Vagina (tissue), 2 donors: ENCODE data around the gene CLIC2. TPM values are rescaled to one million over a fixed set of nuclear protein-coding genes. Genes with fewer than 3 reads are reported as not detected.

Experiments used
- DNase-seq, 2 donors: peaks; one replicate each; pipeline ENCODE4 v3.0.0-alpha.2; 2017; ENCODE audit errors: extremely low spot score in 2 of 2
- H3K27ac ChIP-seq: fragments of 200-600 bp; sonication (generic); one replicate; pipeline ENCODE4 v1.5.1; 2019
- H3K27me3 ChIP-seq: fragments of 200-600 bp; sonication (generic); one replicate; pipeline ENCODE4 v1.5.1; 2019
- H3K36me3 ChIP-seq, 2 donors: fragments of 200-600 bp; sonication (generic); one replicate each; pipeline ENCODE4 v1.5.1; 2017 to 2019
- H3K4me1 ChIP-seq: fragments of 200-600 bp; sonication (generic); one replicate; pipeline ENCODE4 v1.5.1; 2019
- H3K4me3 ChIP-seq, 2 donors: fragments of 200-600 bp; sonication (generic); 1 replicate in 1 of 2; 2 replicates in 1 of 2; pipeline ENCODE4 v1.5.1; 2016 to 2019
- H3K9me3 ChIP-seq: fragments of 200-600 bp; sonication (generic); one replicate; pipeline ENCODE4 v1.5.1; 2019
- CTCF ChIP-seq, 3 experiments: fragments of 450-650 bp in 2 of 3; fragments of 200-600 bp in 1 of 3; sonication (generic) in 1 of 3; IDR thresholded peaks; one replicate each; pipeline ENCODE4 v1.5.1; 2017 to 2019; ENCODE audit warnings: antibody characterized with exemption in 3 of 3, mild to moderate bottlenecking in 2 of 3, moderate library complexity in 2 of 3
- POLR2A ChIP-seq, 2 donors: fragments of 450-650 bp; IDR thresholded peaks; one replicate each; pipeline ENCODE4 v1.6.1; 2017; ENCODE audit warnings: antibody characterized with exemption in 2 of 2, mild to moderate bottlenecking in 2 of 2, moderate library complexity in 2 of 2
- POLR2AphosphoS5 ChIP-seq, 2 donors: sonication (generic); formaldehyde crosslinking; IDR thresholded peaks; one replicate each; pipeline ENCODE4 v1.9.0; 2017; ENCODE audit warnings: antibody characterized with exemption in 2 of 2, mild to moderate bottlenecking in 2 of 2, low read depth in 1 of 2; ENCODE audit not compliant: insufficient read depth in 1 of 2
- intact Hi-C: fragments of 100-400 bp; cut with DNase I; formaldehyde crosslinking; loops from one replicate; pipeline ENCODE4 v1.15.1; 2023
- total RNA-seq: library from RNA; depleted of rRNA; stranded (reverse); fragments of >200 nt; gene quantifications from one replicate; pipeline ENCODE4 v1.2.3, GENCODE V29; 2016

Gene CLIC2
- total RNA-seq, 1 donor from 2014 or later: 15.5 TPM

- Histone ChIP-seq H3K36me3 (no peaks in the 10 kb centered on the region), H3K4me3 (no peak overlapping the region), H3K9me3 (no peaks in the 10 kb centered on the region), H3K27ac (no peak overlapping the region), H3K27me3 (no peaks in the 10 kb centered on the region), H3K4me1 (no peaks in the 10 kb centered on the region)
- TF ChIP-seq CTCF (IDR thresholded peaks at IDR 0.05) (no peak), POLR2A (IDR thresholded peaks at IDR 0.05) (no peak), POLR2AphosphoS5 (IDR thresholded peaks at IDR 0.05; ENCODE audit: insufficient read depth in 1 of 2, low read depth in 1 of 2) (no peak)
- intact Hi-C loops: no loop called here
- DNase-seq: no peak
These were observed 86.9 kb downstream of the CLIC2 start for GRCh38 chrX:155247497-155247896.

GRCh38 chrX:155246748-155247147 is 87.7 kb downstream of the CLIC2 start:
- Histone ChIP-seq H3K4me3 (no peak overlapping the region), H3K9me3 (no peaks in the 10 kb centered on the region), H3K27ac (no peak overlapping the region), H3K36me3 (no peaks in the 10 kb centered on the region), H3K4me1 (no peaks in the 10 kb centered on the region), H3K27me3 (no peaks in the 10 kb centered on the region)
- no peak for DNase-seq
- intact Hi-C loops: no loop called here
- no peak for TF ChIP-seq CTCF (IDR thresholded peaks at IDR 0.05)
- no peak for TF ChIP-seq POLR2AphosphoS5 (IDR thresholded peaks at IDR 0.05; ENCODE audit: insufficient read depth in 1 of 2, low read depth in 1 of 2)
- no peak for TF ChIP-seq POLR2A (IDR thresholded peaks at IDR 0.05)

- no peak for DNase-seq
- H3K36me3 ChIP-seq: no peaks in the 10 kb centered on the region
- no peak overlapping the region for H3K4me3 ChIP-seq
- no peak overlapping the region for H3K27ac ChIP-seq
- TF ChIP-seq POLR2AphosphoS5 (IDR thresholded peaks at IDR 0.05; ENCODE audit: insufficient read depth in 1 of 2, low read depth in 1 of 2) (no peak), CTCF (IDR thresholded peaks at IDR 0.05) (no peak), POLR2A (IDR thresholded peaks at IDR 0.05) (no peak)
- no peaks in the 10 kb centered on the region for H3K9me3 ChIP-seq
- no peaks in the 10 kb centered on the region for H3K4me1 ChIP-seq
- H3K27me3 ChIP-seq: no peaks in the 10 kb centered on the region
- intact Hi-C loops: no loop called here
These were observed 92.1 kb downstream of the CLIC2 start for GRCh38 chrX:155242300-155242699.

- DNase-seq: no peak
- intact Hi-C loops: no loop called here
- Histone ChIP-seq H3K4me1 (no peaks in the 10 kb centered on the region), H3K27me3 (no peaks in the 10 kb centered on the region), H3K4me3 (no peak overlapping the region), H3K9me3 (no peaks in the 10 kb centered on the region), H3K36me3 (no peaks in the 10 kb centered on the region), H3K27ac (no peak overlapping the region)
- TF ChIP-seq POLR2A (IDR thresholded peaks at IDR 0.05): no peak
- TF ChIP-seq POLR2AphosphoS5 (IDR thresholded peaks at IDR 0.05; ENCODE audit: insufficient read depth in 1 of 2, low read depth in 1 of 2): no peak
- no peak for TF ChIP-seq CTCF (IDR thresholded peaks at IDR 0.05)
These were observed 96.7 kb downstream of the CLIC2 start for GRCh38 chrX:155237719-155238118.

- Histone ChIP-seq H3K27ac (no peak overlapping the region), H3K27me3 (no peaks in the 10 kb centered on the region), H3K4me3 (no peak overlapping the region), H3K4me1 (no peaks in the 10 kb centered on the region), H3K36me3 (no peaks in the 10 kb centered on the region), H3K9me3 (no peaks in the 10 kb centered on the region)
- DNase-seq: no peak
- no peak for TF ChIP-seq POLR2A (IDR thresholded peaks at IDR 0.05)
- intact Hi-C loops: no loop called here
These were observed 98.5 kb downstream of the CLIC2 start for GRCh38 chrX:155235891-155236290.

- no peaks in the 10 kb centered on the region for H3K4me1 ChIP-seq
- TF ChIP-seq POLR2AphosphoS5 (IDR thresholded peaks at IDR 0.05; ENCODE audit: insufficient read depth in 1 of 2, low read depth in 1 of 2) (no peak), CTCF (IDR thresholded peaks at IDR 0.05) (no peak), POLR2A (IDR thresholded peaks at IDR 0.05) (no peak)
- no peak overlapping the region for H3K4me3 ChIP-seq
- H3K9me3 ChIP-seq: no peaks in the 10 kb centered on the region
- intact Hi-C loops: no loop called here
- peaks cover 0 to 12% of the 10 kb centered on the region in 2 donors for H3K36me3 ChIP-seq
- H3K27ac ChIP-seq: no peak overlapping the region
- no peaks in the 10 kb centered on the region for H3K27me3 ChIP-seq
- no peak for DNase-seq
These were observed 103.3 kb downstream of the CLIC2 start for GRCh38 chrX:155231163-155231562.
